Measurements from ENCODE around the gene SV2A.
"Not testable (repeated sequence)": the region's sequence is repeated elsewhere in the genome, so short reads cannot be mapped to it uniquely, and the experiment has no call there.

GRCh38 chr1:149860684-149861496 lies 56.8 kb downstream of the SV2A start:
- TF ChIP-seq CTCF, POLR2A (IDR thresholded peaks at IDR 0.05): not testable (repeated sequence)
